ENCODE data around the gene TRMT6. TPM values are rescaled to one million over a fixed set of nuclear protein-coding genes. Genes with fewer than 3 reads are reported as not detected.

The TRMT6 gene
- 10 to 100 TPM in 3 of 10 donors, 1 to 10 TPM in 7; 7.6 to 12.8 (median 9.2) TPM for total RNA-seq
- 1 to 10 TPM; 3.7 to 9.4 TPM for polyA plus RNA-seq
- long read RNA-seq, donor 1, transcript TRMT6-201 (11 exons, 2,327 nt) = major isoform, 11 of 19 reads
- long read RNA-seq, donor 1, partial matches to known transcripts = 5 of 19 reads
- long read RNA-seq, donor 1, other reads (novel, unspliced or antisense) = 3 of 19 reads
- long read RNA-seq, donor 2, transcript TRMT6-201 (11 exons, 2,327 nt) = major isoform, 9 of 13 reads
- long read RNA-seq, donor 2, partial matches to known transcripts = 4 of 13 reads
- long read RNA-seq, donor 2, other reads (novel, unspliced or antisense) = 0 of 13 reads
- long read RNA-seq, donor 3, partial matches to known transcripts = 15 of 18 reads
- long read RNA-seq, donor 3, other reads (novel, unspliced or antisense) = 2 of 18 reads

- DNase-seq = peak; percentile 95
- Histone ChIP-seq H3K4me3 (peak within 1 kb of the TSS; percentile 69 to 98 (median 84)), H3K4me1 (peaks cover 0 to 37% (median 19%) of the 10 kb centered on the region in 9 donors), H3K27ac (peak within 1 kb of the TSS in 9 of 10 donors; percentile 59 to 87 (median 77)), H3K36me3 (peaks cover 0 to 62% (median 22%) of the 10 kb centered on the region in 9 donors), H3K27me3 (no peaks in the 10 kb centered on the region), H3K9me3 (no peaks in the 10 kb centered on the region)
- TF ChIP-seq CTCF (IDR thresholded peaks at IDR 0.05) = peak in 1 of 9 donors; percentile 8
- intact Hi-C loops (cut with DNase I) = loop anchor here in 6 of 10 donors (2.0 to 10.0 kb wide), 6 partner anchors 122 to 396 kb away; no protein-coding TSS in a partner anchor
- ATAC-seq = peak; percentile 100
- 1% methylated on average over 61 of the region's 61 CpGs for WGBS, 2 donors
Observed at GRCh38 chr20:5950271-5951031, at the start of gene TRMT6, which contains the start of gene MCM8. TSS of gene TRMT6 (minus strand) at chr20:5950533. CDS start at chr20:5950405, 128 bp downstream. TSS of gene MCM8 (plus strand) at chr20:5950652. CDS start at chr20:5952016, 1,364 bp downstream.

GRCh38 chr20:5999783-6000182, 49.5 kb upstream of the TRMT6 start:
- TF ChIP-seq CTCF (IDR thresholded peaks at IDR 0.05) = no peak
- intact Hi-C loops (cut with DNase I) = loop anchor here in 1 of 10 donors (5.0 kb wide), 1 partner anchor 78 kb away; no protein-coding TSS in a partner anchor
- no peak overlapping the region for H3K27ac ChIP-seq
- ATAC-seq (no peak), DNase-seq (no peak)
- H3K4me3 ChIP-seq = no peak overlapping the region
- WGBS, 2 donors = 93 to 97% methylated on average over 9 of the region's 9 CpGs
- H3K36me3 ChIP-seq = peaks cover 0 to 19% (median 0%) of the 10 kb centered on the region in 9 donors
- H3K9me3 ChIP-seq = no peaks in the 10 kb centered on the region
- H3K4me1 ChIP-seq = peaks cover 0 to 4% (median 0%) of the 10 kb centered on the region in 9 donors
- no peaks in the 10 kb centered on the region for H3K27me3 ChIP-seq

- ATAC-seq = peak in 1 of 8 donors; percentile 35
- 90 to 94% methylated on average over 1 of the region's 1 CpG for WGBS, 2 donors
Observed at GRCh38 chr20:5996765-5997164, 46.4 kb upstream of the TRMT6 start.

More at GRCh38 chr20:5996765-5997164, 46.4 kb upstream of the TRMT6 start:
- intact Hi-C loops (cut with DNase I) = no loop called here
- Histone ChIP-seq H3K36me3 (peaks cover 0 to 30% (median 0%) of the 10 kb centered on the region in 9 donors), H3K27ac (no peak overlapping the region), H3K27me3 (no peaks in the 10 kb centered on the region), H3K4me1 (peaks cover 0 to 4% (median 0%) of the 10 kb centered on the region in 9 donors), H3K9me3 (no peaks in the 10 kb centered on the region), H3K4me3 (no peak overlapping the region)
- DNase-seq = no peak
- TF ChIP-seq CTCF (IDR thresholded peaks at IDR 0.05) = no peak
